Fibroblast of skin of abdomen (primary cell): ENCODE measurements around the gene GGCX.
A peak's percentile ranks its signal among the peaks of the same experiment; 100 is the strongest.

Experiments used
- DNase-seq: peaks from one replicate; pipeline ENCODE4 v3.0.0-alpha.2; 2013

The GGCX gene

DNA sequence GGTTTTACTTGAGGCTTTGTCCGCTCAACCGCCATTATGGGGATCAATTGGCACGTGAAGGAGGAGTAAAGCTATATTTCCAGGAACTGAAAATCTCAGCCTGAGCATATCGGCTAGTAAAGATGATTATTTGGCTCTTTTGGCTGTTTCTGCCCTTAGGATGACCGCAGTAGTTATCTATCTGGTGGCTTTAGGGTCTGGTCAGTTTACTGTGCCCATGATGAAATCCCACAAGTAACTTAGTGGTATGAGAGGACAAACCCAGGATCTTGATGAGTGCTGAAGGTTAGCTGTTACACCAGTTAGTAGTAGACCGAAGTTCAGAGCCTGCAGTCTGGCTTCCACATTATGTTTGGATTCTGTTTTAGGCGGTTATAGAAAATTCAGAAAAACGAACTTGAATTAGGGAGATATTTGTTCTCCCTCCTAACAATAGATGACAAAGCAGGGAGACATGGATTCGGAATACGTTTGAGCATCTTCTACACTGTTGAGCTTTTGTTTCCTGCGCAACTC is 21.1 kb downstream of the GGCX start:
- DNase-seq: no peak

DNA sequence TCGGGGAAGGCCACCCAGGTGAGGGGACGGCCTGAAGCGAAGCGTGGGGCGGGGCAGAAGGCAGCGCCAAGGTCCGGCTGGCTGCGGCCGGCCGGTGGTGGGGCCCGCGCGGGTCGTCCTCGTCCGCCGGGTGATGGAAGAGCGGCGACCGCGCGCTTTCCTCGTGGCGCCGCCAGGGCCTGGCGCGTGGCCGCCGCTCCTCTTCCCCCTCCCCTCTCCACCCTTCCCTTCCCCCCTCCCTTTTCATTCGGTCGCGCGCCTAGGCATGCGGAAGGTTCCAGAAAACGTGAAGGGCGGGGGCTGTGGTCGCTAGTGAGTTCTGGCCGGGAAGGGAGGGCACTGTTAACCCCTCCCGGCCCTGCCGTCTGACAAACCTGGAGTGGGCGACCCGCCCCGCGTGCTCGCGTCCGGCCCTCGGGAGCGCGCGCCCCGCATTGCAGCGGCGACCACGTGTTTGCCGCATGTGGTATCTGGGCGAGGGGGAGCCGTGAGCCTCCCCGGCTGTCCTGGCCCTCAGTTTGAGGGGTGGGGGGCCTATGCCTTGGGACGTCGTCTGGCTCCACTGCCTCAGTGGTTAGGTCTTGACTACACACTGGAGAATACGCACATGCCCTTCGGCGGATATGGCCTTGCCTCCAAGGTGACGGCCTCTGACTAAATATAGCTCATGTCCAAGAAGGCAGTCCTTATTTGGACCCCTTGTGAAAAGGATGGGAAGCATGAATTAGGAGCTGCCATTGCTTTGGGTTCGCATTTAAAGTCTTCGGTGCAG is 21.7 kb downstream of the GGCX start:
- DNase-seq: peak; percentile 70

DNA sequence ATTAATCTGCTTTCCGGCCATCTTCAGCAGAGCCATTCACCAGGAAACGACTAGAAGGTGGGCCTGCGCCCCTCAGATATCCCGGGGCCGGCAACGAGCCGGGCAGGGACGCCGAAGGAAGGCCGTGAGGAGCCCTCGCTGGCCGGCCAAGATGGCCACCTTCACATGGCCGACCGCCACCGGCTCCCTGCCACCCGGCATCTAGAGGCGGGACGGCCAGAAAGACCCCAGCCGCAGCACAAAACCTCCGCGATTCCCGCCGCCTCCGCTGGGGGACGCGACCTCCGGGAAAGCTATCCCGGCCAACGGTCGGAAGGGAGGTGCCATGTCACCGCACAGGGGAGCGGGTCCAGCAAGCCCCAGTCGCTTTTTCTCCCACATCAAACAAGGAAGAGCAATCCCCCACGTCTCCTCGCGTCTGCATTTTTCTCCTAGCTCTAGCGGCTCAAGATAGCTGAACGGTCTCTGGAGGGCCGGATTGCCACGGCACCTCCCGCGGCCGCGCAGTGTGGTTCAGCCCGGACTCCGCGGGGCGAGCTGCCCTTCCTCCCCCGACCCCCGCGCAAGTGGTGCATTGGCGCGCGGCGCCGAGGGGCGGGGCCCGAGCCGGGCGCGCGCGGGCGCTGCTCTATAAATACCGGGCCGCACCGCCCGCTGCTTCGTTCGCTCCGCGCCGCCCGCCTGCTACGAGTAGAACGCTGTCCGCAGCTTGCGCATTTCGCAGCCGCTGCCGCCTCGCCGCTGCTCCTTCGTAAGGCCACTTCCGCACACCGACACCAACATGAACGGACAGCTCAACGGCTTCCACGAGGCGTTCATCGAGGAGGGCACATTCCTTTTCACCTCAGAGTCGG is 22.6 kb downstream of the GGCX start, which contains the start of gene MAT2A:
Gene MAT2A (plus strand): TSS at position 662 of the 854 bp plus-strand sequence. CDS start 120 bp downstream, at position 782.
- DNase-seq: peak; percentile 93

DNA sequence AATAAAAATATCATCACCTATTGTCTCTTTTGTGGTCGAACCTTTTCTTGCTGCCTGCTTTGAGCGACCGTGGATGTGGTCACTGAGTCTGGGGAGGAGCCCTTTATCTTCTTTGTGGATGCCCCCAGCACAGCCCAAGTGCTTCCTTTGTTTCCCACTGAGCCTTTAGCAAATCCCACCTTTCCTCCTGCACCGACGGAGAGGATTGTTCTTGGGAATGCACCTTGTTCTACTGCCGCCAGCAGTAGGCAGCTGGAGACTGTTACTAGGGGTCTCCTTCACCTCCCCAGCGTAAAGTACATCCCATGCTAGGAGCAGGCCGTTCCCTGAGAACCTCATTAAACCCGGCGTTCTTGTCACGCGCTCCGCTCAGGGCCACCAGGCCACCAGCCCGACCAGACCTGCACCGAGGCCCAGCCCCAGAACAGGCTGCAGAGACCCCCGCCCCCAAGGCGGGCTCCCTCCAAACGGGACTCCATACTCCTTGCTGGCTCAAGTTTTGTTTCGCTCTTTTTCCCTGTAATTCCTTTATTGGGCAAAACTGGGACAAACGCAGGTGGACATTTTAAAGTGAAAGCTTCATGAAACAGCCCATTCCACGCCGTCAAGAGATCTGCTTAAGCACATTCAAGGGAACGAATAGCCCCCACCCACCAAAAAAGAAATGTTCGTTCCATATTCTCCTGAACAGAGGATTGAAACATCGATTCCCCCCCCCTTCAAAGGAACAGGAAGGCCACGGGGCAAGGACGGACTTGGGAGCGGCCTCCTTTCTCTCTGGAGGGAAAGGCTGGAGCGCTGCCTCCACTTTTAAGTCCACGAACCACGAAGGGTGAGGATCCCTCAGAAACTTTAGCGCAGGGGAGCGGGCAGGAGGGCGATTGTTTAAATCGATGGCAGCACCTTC is 23.4 kb downstream of the GGCX start:
- peak; percentile 21 for DNase-seq

DNA sequence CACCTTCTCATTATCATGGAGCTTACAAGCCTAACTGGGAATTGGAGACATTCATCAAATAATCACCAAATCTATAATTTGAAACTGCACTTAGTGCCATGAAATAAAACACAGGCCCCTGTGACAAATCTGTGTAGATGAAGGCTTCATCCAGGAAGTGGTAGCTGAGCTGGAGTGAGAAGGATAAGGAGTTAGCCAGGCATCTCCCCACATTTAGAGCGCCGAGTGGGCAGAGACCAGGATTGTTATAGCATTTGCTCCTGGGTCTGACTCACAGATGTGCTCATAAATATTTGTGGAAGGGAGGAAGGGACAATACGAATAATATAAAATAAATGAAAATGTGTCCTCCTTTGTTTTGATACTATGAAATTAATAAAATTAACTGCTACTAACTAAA is 24.8 kb downstream of the GGCX start:
- DNase-seq: peak; percentile 83

DNA sequence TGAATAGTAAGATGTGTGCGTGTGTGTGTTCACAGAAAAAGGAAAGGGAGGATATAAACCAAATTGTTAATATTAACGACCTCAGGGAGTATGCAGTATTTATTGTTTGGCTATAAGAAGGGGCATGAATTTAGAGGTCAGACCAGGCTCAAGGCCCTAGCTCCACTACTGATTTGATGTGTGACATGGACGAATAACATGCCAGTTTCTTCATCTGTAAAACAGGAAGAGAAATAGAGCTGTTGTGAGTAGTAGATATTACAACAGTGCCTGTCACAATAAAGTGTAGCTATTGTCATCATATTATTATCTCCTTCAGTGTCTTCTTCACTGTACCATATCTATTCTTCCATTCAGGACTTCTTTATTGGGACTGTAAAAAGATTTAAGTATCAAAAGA is 26.4 kb downstream of the GGCX start:
- no peak for DNase-seq

DNA sequence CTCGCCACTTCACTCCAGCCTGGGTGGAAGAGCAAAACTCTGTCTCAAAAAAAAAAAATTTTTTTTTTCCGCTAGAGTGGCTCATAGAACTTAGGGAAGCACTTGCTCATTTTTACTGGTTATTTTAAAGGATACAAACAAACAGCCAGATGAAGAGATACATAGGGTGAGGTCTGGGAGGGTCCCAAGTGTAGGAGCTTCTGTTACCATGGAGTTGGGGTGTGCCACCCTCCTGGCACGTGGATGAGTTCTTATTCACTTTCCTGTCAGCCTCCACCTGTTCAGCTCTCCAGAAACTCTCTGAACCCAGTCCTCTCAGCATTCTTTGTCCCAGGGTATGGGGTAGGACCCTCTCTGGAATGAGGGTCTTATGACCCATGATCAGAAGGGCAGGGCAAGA is 27.2 kb downstream of the GGCX start:
- DNase-seq: no peak

DNA sequence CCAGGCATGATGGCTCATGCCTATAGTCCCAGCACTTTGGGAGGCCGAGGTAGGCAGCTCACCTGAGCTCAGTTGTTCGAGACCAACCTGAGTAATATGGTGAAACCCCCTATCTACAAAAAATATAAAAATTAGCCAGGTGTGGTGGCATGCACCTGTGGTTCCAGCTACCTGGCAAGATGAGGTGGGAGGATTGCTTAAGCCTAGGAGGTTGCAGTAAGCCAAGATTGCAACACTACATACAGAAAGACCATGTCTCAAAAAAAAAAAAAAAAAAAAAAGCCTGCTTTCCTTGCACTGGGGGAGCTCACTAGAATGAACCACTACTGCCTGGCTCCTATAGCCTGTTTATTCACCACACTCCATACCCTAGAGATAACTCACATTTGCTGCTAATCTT is 29.7 kb downstream of the GGCX start:
- DNase-seq: no peak

DNA sequence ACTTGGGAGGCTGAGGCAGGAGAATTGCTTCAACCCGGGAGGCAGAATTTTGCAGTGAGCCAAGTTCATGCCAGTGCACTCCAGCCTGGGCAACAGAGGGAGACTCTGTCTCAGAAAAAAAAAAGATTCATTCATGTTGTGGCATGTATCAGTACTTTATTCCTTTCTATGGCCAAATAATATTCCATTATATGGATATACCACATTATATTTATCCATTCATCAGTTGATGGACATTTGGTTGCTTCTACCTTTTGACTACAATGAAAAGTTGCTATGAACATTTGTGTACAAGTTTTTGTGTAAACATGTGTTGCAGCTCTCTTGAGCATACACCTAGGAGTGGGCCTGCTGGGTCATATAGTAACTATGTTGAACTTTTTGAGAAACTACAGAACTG is 31.5 kb downstream of the GGCX start:
- no peak for DNase-seq

DNA sequence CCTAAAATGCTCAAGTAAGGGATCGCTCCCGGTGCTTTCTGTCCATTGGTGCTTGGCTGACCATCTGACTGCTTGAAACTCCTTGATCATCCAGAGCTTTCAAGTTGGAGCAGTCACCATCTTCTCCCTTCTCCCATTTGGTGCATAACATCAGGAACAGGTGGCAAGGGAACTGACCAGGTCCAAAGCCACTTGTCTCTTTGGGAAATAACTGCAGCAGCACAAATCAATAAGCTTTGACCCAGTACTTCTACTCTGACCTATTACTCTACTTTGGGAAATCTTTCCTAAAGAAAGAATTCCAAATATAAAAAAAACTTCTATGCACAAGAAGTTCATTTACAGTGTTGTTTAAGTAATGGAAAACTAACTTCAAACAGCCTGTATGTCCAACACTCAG is 32.9 kb downstream of the GGCX start:
- DNase-seq: no peak

DNA sequence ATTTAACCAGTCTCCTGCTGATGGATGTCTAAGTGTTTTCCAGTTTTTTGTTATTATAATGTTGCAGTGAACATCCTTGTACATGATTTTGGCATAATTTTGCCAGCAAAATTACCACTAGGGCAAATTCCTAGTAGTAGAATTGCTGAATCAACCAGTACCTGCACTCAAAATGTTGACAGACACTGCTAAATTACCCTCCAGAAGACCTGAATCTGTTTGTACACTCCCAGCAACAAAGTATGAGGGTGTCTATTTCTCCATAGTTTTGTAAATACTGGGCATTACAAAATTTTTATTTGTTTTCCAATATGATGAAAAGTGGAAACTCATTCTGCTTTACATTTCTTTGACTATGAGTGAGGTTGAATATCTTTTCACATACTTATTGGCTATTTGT is 33.5 kb downstream of the GGCX start:
- DNase-seq: no peak

DNA sequence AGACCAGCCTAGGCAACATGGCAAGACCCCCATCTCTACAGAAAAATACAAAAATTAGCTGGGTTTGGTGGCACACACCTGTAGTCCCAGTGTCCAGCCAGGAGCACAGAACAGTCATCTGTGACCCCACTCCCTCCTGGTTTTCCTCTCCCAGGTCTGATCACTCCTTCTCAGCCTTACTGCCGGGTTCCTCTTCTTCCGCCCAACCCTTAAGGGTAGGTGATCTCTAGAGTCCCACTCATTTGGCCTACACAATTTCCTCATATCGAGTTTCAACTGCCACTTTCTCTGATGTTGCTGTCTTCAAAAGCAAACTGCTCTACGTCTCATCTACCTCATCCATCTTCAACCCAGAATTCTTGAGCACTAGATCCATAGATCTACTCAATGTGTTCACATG is 35.7 kb downstream of the GGCX start:
- DNase-seq: no peak

DNA sequence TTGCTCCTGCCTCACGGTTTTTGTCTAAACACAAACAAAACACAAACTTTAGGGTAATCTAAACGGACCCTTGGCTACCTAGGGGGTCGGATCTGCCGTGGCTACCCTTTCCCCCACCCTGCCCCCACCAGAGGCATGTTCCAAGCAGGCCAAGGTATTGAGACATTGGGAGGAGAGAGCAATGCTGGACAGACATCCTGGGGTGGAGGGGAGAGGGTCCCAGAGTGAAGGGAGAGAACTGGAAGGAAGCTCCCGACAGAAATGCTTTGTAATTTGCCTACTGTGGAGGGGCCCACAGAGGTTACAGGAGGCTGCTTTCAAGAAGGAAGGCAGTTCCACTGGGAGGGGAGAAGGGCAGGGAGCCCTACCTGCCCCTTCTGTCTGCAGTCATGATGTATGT is 36.3 kb downstream of the GGCX start:
- no peak for DNase-seq

DNA sequence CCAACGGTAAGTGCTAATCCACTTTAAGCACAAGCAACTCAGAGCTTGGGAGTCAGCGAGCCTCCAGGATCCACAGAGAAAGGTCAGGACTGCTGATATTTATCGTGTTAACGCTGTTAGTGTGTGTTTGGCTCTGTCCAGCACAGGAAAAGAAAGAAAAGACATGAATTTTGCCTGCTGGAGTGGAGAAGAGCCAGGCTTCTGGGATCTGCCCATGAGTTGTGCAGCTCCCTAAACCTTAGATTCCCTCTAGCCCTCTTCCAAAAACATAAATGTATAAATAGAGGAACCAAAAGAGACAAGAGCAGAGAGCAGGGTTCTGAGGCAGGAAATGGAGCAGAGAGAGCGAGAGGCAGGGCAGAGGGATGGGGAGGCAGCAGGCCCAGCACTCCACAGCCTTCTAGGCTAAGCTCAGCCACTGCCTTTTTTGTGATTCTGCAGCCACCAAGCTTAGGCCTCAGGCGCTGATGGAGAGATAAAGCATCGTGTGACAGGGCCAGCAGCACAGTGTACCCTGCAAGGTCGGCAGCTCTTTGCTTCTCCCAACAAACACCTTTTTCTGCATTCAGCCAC is 36.9 kb downstream of the GGCX start:
- DNase-seq: no peak

DNA sequence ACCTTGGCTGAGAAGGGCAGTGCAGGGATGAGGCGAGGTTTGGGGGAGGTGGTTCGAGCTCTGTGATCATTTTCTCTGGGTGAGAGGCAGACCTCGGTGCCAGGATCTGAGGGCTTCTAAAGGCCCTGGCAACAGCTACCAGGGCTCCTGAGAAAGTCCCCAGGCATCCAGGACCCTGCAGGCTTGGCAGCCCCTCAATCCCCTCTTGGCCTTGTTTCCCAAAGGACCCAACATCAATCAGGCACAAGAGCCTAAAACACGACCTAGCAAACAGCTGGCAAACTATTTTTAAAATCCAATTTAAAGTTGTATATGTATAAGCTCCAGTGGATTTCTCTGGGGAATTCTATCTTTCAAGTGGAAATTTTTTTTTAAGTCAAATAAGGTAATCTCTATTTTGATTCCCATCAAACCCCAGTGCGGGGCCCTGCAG is 37.4 kb downstream of the GGCX start:
- DNase-seq: no peak

DNA sequence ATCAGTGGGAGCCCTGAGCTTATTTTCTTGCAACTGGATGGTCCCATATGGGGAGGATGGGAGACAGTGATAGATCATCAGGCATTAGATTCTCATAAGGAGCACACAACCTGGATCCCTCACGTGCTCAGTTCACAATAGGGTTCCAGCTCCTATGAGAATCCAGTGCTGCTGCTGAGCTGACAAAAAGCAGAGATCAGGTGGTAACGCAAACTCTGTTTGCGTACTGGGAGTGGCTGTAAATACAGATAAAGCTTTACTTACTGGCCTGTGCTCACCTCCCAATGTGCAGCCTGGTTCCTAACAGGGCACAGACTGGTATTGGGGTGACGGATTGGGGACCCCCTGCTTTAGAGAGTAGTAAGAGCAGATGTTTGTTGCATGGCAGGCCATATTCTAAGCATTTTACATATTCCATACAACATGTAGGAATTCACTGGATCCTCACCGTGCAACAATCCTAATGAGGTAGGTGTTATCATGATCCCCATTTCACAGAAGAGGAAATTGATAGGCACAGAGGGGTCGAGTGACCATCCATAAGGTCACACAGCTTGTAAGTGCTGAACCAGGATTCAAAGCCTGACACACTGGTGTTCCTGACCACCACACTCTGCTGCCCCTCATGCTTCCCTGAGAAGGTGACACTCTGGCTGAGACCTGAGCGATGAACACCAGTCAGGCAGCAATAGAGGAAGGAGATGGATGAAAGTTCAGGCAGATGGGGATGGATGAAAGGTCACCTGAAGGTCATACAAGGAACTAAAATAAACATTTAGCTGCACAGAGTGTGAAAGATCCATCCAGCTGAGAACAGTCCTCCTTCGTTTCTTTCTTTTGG is 38.0 kb downstream of the GGCX start:
- DNase-seq: no peak

DNA sequence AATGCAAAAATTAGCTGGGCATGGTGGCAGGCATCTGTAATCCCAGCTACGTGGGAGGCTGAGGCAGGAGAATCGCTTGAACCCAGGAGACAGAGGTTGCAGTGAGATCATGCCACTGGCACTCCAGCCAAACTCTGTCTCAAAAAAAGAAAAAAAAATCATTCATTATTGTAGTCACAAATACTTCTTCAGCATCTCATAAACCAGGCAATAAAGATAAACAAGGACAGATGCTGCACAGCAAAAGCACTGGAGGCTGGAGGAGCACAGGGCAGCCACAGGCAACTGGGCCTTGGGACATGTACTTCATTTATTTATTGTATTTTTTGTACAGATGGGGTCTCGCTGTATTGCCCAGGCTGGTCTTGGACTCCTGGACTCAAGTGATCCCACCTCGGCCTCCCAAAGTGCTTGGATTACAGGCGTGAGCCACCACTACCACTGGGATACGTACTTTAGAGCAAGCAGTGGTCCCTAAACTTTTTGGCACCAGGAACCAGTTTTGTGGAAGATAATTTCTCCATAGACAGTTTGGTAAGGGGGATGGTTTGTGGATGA is 39.1 kb downstream of the GGCX start:
- DNase-seq: no peak

DNA sequence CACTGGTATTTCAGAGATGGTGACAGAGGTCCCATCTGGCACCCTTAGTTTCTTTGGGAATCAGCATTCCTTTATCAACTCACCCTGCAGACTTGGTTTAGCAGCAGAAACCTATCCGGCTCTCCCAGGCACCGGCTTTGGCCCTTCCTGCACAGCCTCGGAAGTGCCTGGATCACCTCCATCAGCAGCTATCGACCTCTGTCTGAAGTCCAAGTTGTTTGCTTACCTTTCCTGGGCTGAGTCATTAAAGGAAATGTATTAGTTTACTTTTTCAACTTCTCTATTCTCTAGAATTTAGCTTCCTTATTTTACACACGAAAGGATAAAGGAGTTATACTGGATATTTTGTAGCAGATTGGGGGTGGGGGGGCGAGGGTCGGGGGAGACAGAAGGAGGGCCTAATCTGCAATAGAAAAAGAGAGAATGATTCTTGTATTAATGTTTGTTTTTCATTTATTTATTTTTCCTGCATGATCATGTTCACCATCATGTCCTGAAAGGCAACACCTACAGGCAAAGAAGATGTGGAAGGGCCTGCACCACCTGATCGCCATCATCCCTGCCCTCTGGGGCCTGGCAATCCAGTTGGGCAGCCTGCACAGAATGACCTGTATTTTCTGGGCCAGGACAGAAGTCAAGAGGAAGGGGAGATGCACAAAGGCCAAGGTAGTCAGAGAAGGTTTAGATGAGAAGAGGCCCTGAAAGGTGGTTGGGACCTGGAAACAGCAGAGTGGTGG is 44.5 kb downstream of the GGCX start:
- DNase-seq: no peak

DNA sequence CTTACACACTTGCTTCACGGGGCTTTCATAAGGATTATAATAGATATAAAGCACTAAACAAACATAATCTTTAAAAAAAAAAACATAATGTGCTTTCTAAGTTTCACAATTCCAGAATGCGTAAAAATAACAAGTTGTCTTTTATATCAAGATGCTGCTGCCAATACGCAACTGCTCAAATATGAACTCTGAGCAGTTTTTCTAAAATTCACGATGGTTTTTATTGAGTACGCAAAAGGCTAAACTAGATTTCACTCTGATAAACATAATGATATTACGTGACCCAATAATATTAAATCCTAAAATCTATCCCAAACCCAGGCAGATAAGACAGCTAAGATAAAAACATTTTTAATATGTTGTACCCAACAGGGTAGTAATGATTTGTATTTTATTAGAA is 47.0 kb downstream of the GGCX start:
- no peak for DNase-seq
